Stimulated activated CD8-positive, alpha-beta memory T cell treated with anti-CD3 and anti-CD28 coated beads, Interleukin-12 subunit alpha, Interleukin-12 subunit beta, amount 100 ng/mL, for 24 hours (primary cell): ENCODE measurements around the gene HCCS.

Experiments
- DNase-seq: peaks from one replicate; pipeline ENCODE4 v3.0.0-alpha.2; 2020; ENCODE audit errors: extremely low read depth

HCCS gene

GRCh38 chrX:11111037-11111851, at the start of gene HCCS:
TSS of gene HCCS (plus strand) at chrX:11111332. CDS start at chrX:11112061, 729 bp downstream.
- peak; percentile 58 for DNase-seq

DNA sequence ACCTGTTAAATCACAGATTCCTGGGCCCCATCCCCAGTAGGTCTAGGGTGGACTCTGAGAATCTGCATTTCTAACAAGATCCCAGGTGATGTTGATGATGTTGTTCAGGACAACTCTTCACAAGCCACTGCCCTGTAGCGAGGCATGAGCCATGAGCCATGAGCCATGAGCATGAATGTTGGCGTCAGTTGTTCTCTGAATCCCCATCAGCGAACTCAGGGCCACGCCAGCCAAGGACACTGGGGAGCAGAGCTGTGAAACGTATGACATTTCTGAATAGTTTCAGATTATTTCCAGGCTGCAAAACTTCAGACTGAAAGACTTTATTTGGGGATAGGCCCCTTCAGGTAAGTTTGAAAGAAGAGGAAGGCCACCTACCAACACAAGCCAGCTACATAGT, 46.9 kb upstream of the HCCS start:
- no peak for DNase-seq

DNA sequence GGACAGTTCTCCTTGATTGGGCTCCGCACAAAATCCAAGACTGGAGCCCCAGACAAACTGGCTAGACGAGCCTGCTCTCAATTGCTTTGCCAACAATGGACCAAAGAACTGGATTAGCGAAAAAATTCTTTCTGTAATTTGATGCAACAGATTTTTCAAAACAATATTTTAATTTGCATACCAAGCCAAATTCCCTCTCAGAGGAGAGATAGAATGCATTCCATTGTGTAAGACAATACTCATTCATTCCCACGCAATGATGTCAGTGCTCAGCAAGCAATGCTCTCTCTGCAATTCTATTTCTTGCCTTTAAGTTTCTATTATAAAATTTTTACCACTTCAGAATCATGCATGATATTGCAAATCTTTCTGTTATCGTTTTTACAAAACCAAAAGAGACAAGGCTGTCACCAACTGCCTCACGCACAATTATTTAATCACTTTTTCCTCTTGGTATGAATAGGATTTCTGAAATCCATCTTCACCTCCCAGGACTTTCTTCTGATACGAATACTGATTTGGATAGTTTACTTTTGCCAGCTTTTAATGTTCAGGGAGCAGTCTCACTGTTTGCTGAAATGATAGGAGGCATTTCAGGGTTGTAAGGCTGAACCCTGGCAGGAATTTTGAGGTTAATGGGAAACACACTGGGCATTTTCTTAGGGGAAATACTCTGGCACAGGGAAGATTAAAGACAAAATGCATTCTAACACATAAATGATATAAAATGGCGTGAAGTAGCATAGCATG, 46.1 kb upstream of the HCCS start:
- no peak for DNase-seq

- DNase-seq = no peak
These were observed 44.3 kb upstream of the HCCS start for GRCh38 chrX:11066812-11067211.

DNA sequence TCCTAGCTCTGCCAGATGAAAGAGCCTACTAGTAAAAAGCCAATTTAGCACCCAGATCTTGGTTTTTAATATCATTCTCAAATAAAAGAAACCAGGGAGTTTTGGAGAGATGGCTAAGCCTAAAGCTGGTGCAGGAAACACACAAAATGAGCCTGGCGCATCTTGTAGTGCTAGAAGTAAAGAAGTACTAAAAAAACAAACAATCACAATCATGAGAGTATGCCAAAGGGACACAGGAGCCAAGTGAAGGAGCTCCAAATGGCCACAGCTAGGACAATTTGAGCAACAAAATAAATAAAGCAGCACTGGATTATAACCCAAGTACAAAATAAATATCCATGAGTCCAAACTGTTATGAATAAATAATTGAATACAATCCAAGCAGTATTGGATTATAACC, 37.8 kb upstream of the HCCS start:
- no peak for DNase-seq

- DNase-seq = no peak
These were observed 30.3 kb upstream of the HCCS start for GRCh38 chrX:11080741-11081305.

- DNase-seq = no peak
These were observed 29.6 kb upstream of the HCCS start for GRCh38 chrX:11081511-11081910.

- no peak for DNase-seq
These were observed 25.8 kb upstream of the HCCS start for GRCh38 chrX:11085305-11085704.

GRCh38 chrX:11089802-11090201, 21.3 kb upstream of the HCCS start:
- DNase-seq = no peak

DNA sequence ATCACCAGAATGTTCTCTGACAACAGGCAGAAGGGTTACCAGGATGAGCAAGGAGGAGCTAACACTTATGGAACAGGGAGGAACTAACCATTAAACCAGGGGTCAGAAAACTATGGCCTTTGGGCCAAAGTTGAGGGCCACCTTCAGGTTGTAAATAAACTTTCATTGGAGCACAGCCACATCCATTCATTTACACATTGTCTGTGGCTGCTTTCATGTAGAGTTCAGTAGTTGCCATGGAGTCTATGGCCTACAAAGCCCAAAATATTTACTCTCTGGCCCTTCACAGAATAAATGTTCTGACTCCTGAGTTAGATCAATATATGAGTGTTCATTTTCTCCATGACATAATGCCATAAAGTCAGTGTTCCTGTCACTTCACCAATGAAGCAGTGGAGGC, 13.2 kb upstream of the HCCS start:
- DNase-seq = no peak

DNA sequence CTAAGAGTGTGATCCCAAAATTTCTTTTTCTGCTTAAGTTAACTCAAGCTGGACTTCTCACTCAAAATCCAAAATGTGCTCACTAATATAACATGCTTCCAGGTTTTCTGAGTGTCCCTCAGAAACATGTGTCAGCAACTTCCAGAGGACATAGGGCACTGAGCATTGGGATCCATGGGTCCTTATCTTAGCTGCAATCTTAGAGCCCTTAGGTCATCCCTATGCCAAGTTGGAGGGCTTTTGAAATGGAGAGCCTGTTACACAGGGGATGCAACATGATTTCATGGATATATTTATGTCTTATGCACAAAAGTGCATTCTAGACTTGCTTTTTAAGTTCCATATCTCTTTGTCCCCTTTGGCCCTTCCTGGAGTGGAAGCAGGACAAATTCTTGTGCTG, 11.7 kb upstream of the HCCS start:
- no peak for DNase-seq

- DNase-seq = no peak
These were observed 10.7 kb upstream of the HCCS start for GRCh38 chrX:11100281-11101035.

GRCh38 chrX:11103006-11103405, 8.1 kb upstream of the HCCS start:
- no peak for DNase-seq

DNA sequence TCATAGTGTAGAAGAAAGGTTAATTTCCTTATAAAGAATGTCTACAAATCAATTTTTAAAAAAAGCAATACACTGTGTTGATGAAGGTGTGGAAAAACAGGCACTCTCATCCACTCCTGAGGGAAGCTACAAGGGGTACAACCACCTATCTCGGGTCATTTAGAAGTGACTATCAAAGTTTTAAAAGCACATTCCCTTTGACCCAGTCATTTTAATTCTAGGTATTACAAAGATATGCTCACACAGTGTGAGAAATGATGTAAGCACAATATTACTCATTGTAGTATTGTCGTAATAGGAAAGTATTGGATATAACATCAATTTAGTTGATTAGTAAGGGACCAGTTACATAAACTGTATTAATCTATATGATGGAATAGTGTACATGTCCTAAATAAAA, 7.4 kb upstream of the HCCS start:
- no peak for DNase-seq

DNA sequence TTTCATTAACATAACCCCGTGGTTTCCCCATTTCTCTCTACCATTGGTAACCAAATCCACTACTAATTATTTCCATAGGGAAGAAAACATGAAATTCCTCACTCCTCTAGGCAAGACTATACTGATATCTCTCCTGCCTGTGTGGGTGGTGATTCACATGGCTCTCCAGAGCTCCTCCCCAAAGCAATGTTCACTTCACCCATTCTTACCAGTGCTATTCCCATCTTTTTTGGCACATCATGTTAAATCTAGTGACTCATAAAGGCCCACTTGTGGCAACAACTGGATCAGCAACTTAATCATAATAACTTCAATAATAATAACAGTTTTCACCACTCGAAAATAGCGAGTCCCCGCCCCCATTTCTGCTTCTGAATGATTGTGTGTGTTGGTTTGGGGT, 6.1 kb upstream of the HCCS start:
- no peak for DNase-seq

DNA sequence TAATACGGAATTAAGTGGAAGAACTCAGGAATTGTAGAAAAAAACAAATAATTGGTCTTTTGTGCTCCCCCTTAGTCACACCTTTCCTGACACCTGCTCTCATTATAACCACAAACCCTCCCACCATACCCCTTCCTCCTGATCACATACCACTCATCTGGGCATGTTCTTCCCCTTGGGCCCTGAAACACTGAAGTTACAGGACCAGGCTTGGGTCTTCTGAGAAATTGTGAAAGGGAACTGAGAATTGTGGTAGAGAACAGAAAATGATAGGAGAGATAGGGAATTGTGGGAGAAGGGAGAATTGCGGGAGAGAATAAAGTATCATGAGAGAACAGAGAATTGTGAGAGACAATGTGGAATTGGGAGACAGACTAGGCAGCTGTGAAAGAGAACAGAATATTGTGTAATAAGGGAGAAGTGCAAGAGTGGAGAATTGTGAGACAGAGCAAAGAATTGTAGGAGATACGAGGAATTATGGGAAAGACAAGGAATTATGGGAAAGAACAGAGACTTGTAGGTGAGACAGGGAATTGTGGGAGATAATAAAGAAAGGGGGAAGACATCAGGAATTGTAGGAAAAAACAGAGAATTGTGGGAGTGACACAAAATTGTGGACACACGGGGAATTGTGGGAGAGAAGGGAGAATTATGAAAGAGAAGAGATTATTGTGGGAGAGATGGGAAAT, 2.7 kb upstream of the HCCS start:
- DNase-seq = no peak

DNA sequence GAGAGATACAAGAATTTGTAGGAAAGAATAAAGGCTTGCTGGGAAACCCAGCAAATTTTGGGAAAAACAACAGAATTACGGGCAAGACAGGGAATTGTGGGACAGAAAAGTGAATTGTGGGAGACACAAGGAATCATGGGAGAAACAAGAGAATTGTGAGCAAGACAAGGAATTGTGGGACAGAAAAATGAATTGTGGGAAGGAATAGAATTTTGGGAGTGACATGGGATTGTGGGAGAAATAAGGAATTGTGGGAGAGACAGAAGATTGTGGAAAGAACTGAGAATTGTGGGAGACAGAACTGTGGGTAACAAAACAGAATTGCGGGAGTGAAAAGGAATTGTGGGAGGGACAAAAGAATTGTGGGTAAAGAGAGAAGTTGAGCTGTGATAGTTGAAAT, 1.2 kb upstream of the HCCS start:
- DNase-seq = no peak

DNA sequence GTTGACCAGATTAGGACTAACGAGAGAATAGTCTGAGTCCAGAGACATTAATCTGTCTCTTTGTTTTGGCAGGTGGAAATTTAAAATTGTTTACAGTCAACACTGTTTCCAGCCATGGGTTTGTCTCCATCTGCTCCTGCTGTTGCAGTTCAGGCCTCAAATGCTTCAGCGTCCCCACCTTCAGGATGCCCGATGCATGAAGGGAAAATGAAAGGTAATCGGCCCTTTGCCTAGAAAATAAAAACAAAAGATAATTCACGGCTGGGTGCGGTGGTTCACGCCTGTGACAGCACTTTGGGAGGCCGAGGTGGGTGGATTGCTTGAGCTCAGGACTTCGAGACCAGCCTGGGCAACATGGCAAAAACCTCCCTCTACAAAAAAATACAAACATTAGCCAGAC, 815 bp downstream of the HCCS start:
- DNase-seq = no peak

- DNase-seq = no peak
These were observed 2.6 kb downstream of the HCCS start for GRCh38 chrX:11113731-11114130.

DNA sequence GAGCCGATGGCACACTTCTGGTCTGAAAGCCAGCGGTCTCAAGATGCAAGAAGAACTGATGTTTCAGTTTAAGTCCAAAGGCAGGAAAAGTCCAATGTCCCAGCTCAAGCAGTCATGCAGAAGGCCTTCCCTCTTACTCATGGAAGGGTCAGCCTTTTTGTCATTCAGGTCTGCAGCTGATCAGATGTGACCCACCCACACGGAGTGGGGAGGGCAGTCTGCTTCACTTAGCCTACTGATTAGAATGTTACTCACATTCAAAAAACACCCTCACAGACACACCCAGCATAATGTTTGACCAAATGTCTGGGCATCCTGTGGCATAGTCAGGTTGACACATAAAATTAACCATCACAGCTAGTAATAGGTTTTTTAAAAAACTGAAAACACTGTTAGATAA, 6.6 kb downstream of the HCCS start:
- DNase-seq = no peak

DNA sequence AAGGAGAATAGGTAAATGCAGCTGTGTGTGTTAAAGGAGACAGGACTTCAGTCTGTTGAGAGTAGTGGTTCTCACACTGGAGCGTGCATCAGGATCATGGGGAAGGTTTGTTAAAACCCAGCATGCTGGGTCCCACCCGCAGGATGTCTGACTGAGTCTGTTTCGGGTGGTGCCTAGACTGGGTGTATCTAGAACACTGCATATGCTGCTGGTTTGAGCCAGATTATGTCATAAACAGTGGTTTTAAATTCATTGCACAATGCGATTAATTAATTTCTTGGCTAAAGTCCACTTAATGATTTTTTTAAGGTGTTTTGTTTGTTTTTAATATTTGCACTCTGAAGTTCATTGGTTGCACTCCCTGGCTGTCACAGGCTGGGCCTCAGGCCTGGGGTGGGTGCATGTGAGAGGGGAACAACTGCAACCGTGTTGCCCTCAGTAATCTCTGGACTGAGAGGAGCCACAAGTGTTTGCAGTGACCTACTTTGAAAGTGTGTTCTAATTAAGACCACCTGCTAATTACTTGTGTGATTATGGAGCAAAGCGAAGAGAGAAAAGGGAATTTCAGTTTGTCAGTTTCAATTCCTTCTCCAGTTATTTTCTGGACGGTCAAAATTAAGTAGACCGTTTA, 8.3 kb downstream of the HCCS start:
- no peak for DNase-seq
